AG09319 (cell line): Measurements from ENCODE around the gene TSEN34.

Experiments used
- DNase-seq: peaks from one replicate; pipeline ENCODE4 v3.0.0-alpha.2; 2010; ENCODE audit warnings: low read depth; ENCODE audit errors: extremely low read depth
- CTCF ChIP-seq: IDR thresholded peaks from 2 replicates; pipeline ENCODE4 v1.5.1; 2011; ENCODE audit warnings: low read depth, mild to moderate bottlenecking, inconsistent platforms, low read length, moderate library complexity

Gene TSEN34

GRCh38 chr19:54172471-54173358 is 18.4 kb upstream of the TSEN34 start, which contains the start of gene TMC4:
TSS of gene TMC4 (minus strand) at chr19:54173160. CDS start at chr19:54173117, 43 bp downstream.
- DNase-seq = no peak
- no peak for TF ChIP-seq CTCF

GRCh38 chr19:54173359-54173699 is 17.8 kb upstream of the TSEN34 start:
- TF ChIP-seq CTCF = no peak
- DNase-seq = no peak

- no peak for TF ChIP-seq CTCF
- DNase-seq = no peak
Observed at GRCh38 chr19:54173951-54174834, 16.9 kb upstream of the TSEN34 start.

- no peak for TF ChIP-seq CTCF
- no peak for DNase-seq
Observed at GRCh38 chr19:54178581-54179261, 12.4 kb upstream of the TSEN34 start.

GRCh38 chr19:54179262-54179852 is 11.8 kb upstream of the TSEN34 start:
- TF ChIP-seq CTCF = no peak
- DNase-seq = no peak

- DNase-seq = no peak
- TF ChIP-seq CTCF = peak; percentile 5
Observed at GRCh38 chr19:54179921-54180461, 11.1 kb upstream of the TSEN34 start.
